GM19395 (cell line): ENCODE results near the gene FREM1.

Experiments used
- ATAC-seq: cut with Tn5 transposase; IDR thresholded peaks from one replicate; pipeline ENCODE4 v1.9.1; 2021; ENCODE audit warnings: mild to moderate bottlenecking, moderate library complexity; ENCODE audit not compliant: unreplicated experiment

The FREM1 gene

DNA sequence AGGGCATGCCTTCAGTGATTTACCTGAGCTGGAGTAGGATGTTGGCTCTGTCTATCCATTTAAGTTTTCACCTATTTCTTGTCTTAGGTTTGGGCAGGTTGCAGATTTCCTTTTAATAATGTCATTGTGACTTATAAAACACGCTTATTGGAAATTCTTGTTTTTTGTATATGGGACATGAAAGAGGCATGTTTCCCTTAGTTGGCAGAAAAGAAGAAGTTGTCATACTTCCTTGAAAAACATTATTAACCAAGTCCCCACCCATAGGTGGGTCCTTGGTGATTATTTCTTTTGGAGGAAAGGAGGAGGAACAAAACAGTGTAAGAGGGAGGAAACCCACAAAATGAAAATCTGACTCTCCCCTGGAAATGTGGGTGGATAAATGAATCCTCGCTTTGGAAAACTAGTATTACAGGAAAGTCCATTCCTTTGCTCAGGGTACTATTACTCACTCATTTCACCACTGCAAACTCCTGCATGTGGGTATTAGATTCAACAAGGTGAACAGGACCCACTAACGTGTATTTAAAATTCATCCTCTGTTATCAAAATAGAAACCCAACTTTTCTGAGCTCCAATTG lies 197.0 kb downstream of the FREM1 start:
- no peak for ATAC-seq

DNA sequence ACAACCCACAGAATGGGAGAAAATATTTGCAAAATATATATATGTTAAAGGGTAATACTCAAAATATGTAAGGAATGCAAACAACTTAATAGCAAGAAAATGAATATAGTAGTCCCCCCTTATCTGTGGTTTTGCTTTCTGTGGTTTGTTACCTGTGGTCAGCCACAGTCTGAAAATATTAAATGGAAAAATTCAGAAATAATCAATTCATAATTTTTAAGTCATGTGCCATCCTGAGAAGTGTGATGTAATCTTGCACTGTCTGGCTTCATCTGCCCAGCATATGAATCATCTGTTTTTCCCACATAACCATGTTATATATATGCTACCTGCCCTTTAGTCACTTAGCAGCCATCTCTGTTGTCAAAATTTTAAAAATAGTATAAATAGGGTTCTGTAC lies 199.4 kb downstream of the FREM1 start:
- no peak for ATAC-seq

DNA sequence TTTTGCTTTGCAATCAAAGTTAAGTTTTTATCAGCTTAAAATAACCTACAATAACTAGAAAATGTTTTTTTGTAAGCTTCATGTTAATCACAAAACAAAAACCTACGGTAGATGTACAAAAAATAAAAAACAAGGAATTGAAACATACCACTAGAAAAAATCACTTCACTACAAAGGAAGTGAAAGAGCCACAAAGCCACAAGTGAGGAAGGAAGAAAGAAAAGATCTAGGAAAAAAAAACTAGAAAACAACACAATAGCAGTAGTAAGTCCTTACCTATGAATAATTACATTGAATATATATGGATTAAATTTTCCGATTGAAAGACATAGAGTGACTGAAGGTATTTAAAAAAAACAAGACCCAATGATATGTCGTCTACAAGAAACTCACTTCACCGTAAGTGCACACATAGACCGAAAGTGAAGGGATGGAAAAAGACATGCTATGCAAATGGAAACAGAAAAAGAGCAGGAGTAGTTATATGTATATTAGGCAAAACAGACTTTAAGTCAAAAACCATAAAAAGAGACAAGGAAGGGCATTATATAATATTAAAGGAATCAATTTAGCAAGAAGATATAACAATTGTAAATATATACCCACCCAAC lies 203.6 kb downstream of the FREM1 start:
- ATAC-seq: peak; percentile 85

DNA sequence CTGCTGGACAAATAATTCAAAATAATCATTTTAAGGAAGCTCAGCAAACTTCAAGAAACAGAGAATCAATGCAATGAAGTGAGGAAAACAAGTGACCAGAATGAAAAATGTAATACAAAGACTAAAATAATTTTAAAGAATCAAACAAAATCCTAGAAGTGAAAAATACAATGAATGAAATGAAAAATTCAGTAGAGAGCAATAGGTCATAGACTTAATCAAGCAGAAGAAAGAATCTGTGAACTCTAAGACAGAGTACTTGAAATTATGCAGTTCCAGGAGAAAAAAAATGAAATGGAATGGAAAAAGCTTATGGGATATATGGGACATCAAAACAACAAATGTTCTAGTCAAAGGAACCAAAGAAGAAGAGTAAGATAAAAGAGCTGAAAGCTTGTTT lies 205.1 kb downstream of the FREM1 start:
- ATAC-seq: no peak

DNA sequence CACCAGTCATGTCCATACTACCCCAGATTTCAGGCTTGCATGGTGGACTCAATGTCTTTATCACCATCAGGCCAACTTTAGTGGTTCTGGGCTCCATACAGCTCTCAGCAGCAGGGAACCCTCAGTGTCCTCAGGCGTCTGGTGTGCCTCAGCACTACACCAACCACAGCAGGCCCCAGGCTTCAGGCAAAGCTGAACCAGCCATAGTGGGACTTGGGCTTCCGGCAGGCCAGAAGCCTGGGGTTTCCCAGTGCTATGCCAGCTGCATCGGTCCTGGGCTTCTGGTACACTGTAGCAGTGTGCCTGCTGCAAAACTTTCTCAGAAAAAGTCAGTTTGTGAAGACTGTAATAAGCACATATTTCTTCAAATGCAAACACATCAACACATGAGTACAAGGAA lies 205.9 kb downstream of the FREM1 start:
- ATAC-seq: no peak

DNA sequence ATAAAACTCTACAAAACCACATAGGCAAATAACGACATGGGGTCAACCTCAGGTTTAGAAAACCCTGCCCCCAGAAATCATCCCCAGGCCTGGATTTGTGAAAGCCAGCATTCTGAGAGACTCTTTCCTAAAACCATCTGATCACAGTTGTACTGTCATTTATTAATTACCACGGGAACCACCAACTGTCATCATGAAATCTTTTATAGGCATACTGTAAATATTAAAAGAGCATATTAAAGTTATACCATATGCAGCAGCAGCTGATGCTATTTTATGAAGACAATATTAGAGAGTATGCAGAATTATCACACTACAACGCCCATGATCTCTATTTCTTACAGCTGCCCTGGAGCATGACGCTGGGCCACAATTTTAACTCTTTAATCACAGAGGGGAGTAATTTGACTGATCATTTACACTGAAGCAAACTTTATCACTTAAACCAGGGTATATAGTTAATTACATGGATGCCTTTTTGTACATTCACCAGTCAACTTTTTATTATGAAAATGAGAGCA lies 208.0 kb downstream of the FREM1 start:
- ATAC-seq: no peak

DNA sequence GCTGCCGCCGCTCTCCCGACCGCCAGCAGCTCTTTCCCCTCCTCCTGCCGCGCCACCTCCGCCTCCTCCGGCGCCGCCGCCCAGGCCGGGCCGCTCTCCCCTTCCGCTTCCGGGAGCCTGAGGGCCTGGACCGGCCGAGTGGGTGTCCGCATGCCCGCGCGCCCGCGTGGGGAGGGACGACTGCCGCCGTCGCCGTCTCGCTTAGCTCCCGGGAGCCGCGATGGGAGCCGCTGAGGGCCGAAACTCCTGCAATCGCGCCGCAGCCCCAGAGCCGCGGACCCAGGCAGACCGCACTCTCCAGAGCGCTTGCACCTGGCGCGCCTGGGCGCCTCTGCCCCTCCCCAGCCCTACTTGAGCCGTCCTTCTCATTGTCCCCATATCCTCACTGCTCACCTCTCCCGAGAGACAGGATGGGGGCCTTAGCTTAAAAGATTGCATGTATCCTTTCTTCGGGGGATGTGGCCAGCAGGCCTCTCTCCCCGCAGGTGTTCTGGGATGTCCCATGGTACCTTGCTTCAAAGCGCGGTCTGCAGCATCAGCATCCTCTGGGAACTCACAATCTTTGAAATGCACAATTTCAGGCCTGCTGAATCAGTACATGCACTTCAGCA lies 216.9 kb downstream of the FREM1 start, which contains the start of gene ZDHHC21:
Gene ZDHHC21 (minus strand): TSS at position 182 of the 611 bp plus-strand sequence. CDS start 19,092 bp downstream, outside the sequence.
- peak; percentile 78 for ATAC-seq

DNA sequence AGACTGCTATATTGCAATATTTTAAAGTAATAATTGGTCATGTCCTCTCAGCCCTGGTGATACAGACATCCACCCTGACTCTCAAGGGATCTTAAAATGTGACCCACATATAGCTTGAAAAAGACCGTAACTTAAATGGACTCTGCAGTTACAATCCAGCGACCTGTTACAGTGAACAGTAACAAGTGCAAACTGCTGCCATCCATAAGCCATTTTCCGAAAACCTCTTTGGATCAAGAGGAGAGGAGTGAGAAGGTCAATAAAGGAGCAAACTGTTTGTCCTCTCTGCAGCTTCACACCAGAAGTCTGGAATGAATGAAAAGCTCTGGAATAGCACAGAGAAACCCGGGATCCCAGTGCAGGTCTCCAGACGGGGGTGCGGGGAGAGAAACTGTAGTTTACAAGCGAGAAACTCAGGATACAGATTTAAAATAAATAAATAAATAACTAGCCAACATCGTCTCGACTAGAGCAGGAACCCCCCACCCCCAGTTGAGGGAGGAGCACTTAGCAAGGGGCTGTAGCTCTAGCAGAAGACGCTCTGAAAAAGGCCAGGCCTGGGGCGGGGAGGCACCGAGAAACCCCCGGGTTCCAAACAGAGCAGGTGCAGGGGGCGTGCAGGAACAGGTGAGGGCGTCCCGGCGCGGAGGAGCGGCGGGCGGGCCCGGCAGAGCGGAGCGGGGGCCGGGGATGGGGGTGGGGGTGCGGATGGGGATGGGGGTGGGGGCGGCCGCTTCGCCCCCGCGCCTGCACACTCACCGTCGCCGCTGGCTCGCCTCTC lies 217.6 kb downstream of the FREM1 start:
- ATAC-seq: peak; percentile 44

DNA sequence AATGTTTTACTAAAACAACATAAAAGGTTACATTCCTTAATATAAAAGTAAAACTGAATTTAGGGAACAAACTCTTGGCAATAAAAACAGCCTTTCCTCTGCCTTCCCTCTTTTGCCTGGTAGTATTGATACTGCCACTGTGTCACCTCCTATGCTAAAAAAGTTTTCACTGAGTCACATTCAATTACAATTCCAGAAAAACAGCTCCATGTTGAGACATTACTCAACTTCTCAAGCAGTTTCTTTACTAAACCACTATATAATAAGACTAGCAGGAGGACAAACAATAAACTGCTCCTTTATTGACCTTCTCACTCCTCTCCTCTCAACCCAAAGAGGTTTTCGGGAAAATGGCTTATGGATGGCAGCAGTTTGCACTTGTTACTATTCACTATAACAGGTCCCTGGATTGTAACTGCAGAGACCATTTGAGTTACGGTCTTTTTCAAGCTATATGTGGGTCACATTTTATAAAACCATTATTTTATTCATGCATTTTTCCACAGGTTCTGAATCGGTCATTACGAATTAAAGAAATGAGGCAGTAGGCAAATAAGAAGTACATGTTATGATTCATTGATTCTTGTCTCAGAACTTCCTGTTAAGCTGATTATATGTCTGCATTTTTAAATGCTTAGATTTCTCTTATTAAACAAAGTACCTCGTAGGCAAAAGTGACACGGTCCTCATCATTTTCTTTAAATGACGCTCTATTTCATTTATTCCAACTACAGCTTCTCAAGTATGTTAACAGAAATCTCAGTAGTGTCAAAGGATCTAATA lies 219.1 kb downstream of the FREM1 start:
- ATAC-seq: no peak

DNA sequence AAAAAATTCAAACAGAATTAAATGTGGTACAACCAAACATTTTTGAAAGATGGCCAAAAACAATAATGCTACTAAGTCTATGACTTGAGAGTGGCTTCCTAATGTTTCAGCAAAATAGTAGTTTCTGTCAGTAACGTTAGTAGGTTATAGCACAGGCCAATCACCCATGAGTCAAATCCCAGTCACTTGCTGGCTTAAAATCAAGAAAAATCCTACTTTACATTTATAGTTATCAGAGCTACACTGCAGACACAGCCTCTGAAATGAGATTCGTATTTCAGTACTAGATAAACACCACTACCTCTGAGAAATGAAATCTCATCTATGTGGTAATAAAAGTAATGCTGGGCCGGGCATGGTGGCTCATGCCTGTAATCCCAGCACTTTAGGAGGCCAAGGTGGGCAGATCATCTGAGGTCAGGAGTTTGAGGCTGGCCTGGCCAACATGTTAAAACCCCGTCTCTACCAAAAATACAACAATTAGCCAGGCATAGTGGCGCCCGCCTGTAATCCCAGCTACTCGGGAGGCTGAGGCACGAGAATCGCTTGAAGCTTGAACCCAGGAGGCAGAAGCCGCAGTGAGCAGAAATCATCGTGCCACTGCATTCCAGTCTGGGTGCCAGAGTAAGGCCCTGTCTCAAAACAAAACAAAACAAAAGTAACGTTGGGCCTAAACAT lies 223.0 kb downstream of the FREM1 start:
- no peak for ATAC-seq

DNA sequence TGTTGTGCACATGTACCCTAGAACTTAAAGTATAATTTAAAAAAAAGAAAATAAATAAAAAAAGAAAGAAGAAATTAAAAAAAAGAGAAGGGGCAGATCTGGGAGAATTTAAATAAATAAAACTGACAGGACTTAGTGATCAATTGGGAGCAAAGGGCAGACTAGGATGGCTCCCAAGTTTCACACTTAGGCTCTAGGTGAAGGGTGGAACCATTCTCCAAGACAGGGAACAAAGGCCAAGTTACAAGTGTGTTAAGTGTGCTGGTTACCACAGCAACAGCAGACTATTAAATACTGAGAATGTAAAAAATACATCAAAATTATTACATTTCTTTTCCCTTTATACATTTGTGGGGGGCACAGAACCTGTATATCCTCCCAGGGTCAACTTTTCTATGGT lies 224.1 kb downstream of the FREM1 start:
- ATAC-seq: no peak
